Measurements from ENCODE around the gene SIN3A.
"Not testable (repeated sequence)": the region's sequence is repeated elsewhere in the genome, so short reads cannot be mapped to it uniquely, and the experiment has no call there.

The SIN3A gene

GRCh38 chr15:75338661-75339240, 112.7 kb downstream of the SIN3A start:
- peaks cover 5% of the 10 kb centered on the region for H3K4me1 ChIP-seq (ENCODE audit: control insufficient read depth, insufficient read depth, low read length)
- no peaks in the 10 kb centered on the region for H3K9me3 ChIP-seq (ENCODE audit: control insufficient read depth, low read length)
- H3K27ac ChIP-seq (ENCODE audit: insufficient read depth, low read depth, low read length, poor library complexity, severe bottlenecking) = no peak overlapping the region
- WGBS, 2 experiments = 94 to 97% methylated on average over 11 of the region's 11 CpGs
- H3K27me3 ChIP-seq (ENCODE audit: control insufficient read depth, insufficient read depth, low read length, poor library complexity, severe bottlenecking) = no peaks in the 10 kb centered on the region
- H3K36me3 ChIP-seq (ENCODE audit: control insufficient read depth, insufficient read depth, low read length) = no peaks in the 10 kb centered on the region
- no peak overlapping the region for H3K4me3 ChIP-seq (ENCODE audit: insufficient read depth, low read depth, low read length)

DNA sequence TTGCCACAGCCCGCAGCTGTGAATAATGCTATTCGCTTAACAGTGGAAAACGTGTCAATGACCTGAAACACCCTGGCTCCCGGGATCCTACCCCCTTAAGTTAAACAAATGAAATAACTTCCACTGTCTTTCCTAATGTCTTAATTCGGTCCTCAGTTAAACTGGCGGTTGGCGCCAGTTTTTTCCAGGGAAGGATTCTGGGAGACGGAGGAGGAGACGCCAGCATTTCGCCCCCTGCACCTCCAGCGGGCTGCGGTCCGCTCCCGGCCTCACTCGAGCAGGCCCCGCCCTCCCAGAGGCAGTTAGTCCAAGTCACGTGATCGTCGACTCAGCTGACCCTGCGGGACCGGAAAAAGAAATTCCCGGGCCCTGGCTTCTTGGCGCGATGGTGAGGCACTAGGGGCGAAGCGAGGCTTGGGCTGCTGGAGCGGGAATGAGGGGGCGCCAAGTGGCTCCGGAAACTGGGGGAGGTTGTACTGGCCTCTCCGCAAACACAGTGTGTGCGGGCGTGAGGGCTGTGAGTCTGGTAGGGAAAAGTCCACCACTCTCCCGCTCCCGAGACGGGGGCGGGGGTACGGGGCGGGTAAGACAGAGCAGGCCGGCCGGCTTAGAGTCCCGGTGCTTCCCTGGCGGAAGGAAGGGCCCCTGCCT, 115.7 kb downstream of the SIN3A start, which contains the start of gene COMMD4:
COMMD4 (plus strand) TSS at position 359 of the 651 bp plus-strand sequence; CDS start at position 386, 27 bp downstream.
- peak within 1 kb of the TSS; percentile 81 for H3K4me3 ChIP-seq (ENCODE audit: insufficient read depth, low read depth, low read length)
- H3K36me3 ChIP-seq (ENCODE audit: control insufficient read depth, insufficient read depth, low read length) = no peaks in the 10 kb centered on the region
- H3K4me1 ChIP-seq (ENCODE audit: control insufficient read depth, insufficient read depth, low read length) = peaks cover 5% of the 10 kb centered on the region
- no peaks in the 10 kb centered on the region for H3K9me3 ChIP-seq (ENCODE audit: control insufficient read depth, low read length)
- no peaks in the 10 kb centered on the region for H3K27me3 ChIP-seq (ENCODE audit: control insufficient read depth, insufficient read depth, low read length, poor library complexity, severe bottlenecking)
- H3K27ac ChIP-seq (ENCODE audit: insufficient read depth, low read depth, low read length, poor library complexity, severe bottlenecking) = no peak within 1 kb of the TSS
- 2% methylated on average over 42 of the region's 42 CpGs for WGBS, 2 experiments

DNA sequence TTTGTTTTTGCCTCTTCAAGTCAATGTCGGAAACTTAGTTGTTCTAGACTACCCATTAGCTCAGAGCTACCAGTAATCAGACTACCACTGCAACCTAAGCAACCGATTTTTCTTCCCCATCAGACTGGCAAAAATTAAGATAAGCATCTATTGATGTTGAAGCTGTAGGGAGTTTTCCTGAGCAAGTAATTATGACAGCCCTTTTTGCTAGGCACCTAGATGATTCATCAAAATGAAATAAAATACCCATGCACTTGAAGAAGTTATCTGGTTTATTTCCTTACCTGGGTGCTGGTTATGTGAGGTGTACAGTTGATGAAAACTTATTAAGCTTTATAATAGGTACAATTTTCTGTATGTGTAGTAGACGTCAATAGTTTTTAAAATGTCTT, 116.2 kb downstream of the SIN3A start:
- Histone ChIP-seq H3K4me3 (ENCODE audit: insufficient read depth, low read depth, low read length) (peak overlapping the region; percentile 81), H3K4me1 (ENCODE audit: control insufficient read depth, insufficient read depth, low read length) (peaks cover 5% of the 10 kb centered on the region), H3K36me3 (ENCODE audit: control insufficient read depth, insufficient read depth, low read length) (no peaks in the 10 kb centered on the region), H3K27me3 (ENCODE audit: control insufficient read depth, insufficient read depth, low read length, poor library complexity, severe bottlenecking) (no peaks in the 10 kb centered on the region), H3K27ac (ENCODE audit: insufficient read depth, low read depth, low read length, poor library complexity, severe bottlenecking) (no peak overlapping the region), H3K9me3 (ENCODE audit: control insufficient read depth, low read length) (no peaks in the 10 kb centered on the region)
- WGBS, 2 experiments = 48 to 66% methylated on average over 2 to 3 of the region's 3 CpGs

GRCh38 chr15:75333654-75334419, 117.7 kb downstream of the SIN3A start:
- 91 to 93% methylated on average over 13 to 14 of the region's 15 CpGs for WGBS, 2 experiments
- H3K9me3 ChIP-seq (ENCODE audit: control insufficient read depth, low read length); H3K27me3 ChIP-seq (ENCODE audit: control insufficient read depth, insufficient read depth, low read length, poor library complexity, severe bottlenecking); H3K27ac ChIP-seq (ENCODE audit: insufficient read depth, low read depth, low read length, poor library complexity, severe bottlenecking); H3K4me3 ChIP-seq (ENCODE audit: insufficient read depth, low read depth, low read length); H3K4me1 ChIP-seq (ENCODE audit: control insufficient read depth, insufficient read depth, low read length); H3K36me3 ChIP-seq (ENCODE audit: control insufficient read depth, insufficient read depth, low read length): not testable (repeated sequence)

DNA sequence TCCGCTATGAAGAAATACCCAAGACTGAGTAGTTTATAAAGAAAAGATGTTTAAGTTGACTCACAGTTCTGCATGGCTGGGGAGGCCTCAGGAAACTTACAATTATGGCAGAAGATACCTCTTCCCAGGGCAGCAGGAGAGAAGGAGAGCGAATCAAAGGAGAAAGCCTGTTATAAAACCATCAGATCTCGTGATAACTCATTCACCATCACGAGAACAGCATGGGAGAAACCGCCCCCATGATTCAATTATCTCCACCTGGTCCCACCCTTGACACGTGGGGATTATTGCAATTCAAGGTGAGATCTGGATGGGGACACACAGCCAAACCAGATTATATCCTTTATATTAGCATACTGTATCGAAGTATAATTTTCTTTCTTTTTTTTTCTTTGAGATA, 119.4 kb downstream of the SIN3A start:
- not testable (repeated sequence) for H3K4me3 ChIP-seq (ENCODE audit: insufficient read depth, low read depth, low read length); H3K27ac ChIP-seq (ENCODE audit: insufficient read depth, low read depth, low read length, poor library complexity, severe bottlenecking); H3K27me3 ChIP-seq (ENCODE audit: control insufficient read depth, insufficient read depth, low read length, poor library complexity, severe bottlenecking); H3K9me3 ChIP-seq (ENCODE audit: control insufficient read depth, low read length); H3K4me1 ChIP-seq (ENCODE audit: control insufficient read depth, insufficient read depth, low read length); H3K36me3 ChIP-seq (ENCODE audit: control insufficient read depth, insufficient read depth, low read length)
- WGBS, 2 experiments = 84% methylated on average over 7 of the region's 7 CpGs

DNA sequence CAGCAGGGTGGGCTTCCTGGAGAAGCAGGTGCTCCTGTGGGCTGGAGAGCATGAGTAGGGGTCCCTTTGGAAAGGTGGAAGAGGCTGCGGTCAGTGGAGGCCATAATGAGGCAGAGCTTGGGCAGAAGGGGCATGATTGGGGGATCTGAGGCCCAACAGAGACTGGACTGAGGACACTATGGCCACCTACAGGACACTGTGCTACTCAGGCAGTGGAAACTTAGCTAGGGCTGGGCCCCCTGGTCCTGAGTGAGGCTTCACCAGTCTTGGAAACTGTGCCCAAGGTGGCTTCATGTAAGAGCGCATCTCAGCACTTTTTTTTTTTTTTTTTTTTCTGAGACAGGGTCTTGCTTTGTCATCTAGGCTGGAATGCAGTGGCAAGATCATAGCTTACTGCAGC, 121.9 kb downstream of the SIN3A start:
- H3K4me3 ChIP-seq (ENCODE audit: insufficient read depth, low read depth, low read length) = no peak overlapping the region
- H3K9me3 ChIP-seq (ENCODE audit: control insufficient read depth, low read length) = no peaks in the 10 kb centered on the region
- H3K27ac ChIP-seq (ENCODE audit: insufficient read depth, low read depth, low read length, poor library complexity, severe bottlenecking) = no peak overlapping the region
- no peaks in the 10 kb centered on the region for H3K4me1 ChIP-seq (ENCODE audit: control insufficient read depth, insufficient read depth, low read length)
- WGBS, 2 experiments = 94 to 98% methylated on average over 2 of the region's 2 CpGs
- H3K27me3 ChIP-seq (ENCODE audit: control insufficient read depth, insufficient read depth, low read length, poor library complexity, severe bottlenecking) = no peaks in the 10 kb centered on the region
- no peaks in the 10 kb centered on the region for H3K36me3 ChIP-seq (ENCODE audit: control insufficient read depth, insufficient read depth, low read length)

DNA sequence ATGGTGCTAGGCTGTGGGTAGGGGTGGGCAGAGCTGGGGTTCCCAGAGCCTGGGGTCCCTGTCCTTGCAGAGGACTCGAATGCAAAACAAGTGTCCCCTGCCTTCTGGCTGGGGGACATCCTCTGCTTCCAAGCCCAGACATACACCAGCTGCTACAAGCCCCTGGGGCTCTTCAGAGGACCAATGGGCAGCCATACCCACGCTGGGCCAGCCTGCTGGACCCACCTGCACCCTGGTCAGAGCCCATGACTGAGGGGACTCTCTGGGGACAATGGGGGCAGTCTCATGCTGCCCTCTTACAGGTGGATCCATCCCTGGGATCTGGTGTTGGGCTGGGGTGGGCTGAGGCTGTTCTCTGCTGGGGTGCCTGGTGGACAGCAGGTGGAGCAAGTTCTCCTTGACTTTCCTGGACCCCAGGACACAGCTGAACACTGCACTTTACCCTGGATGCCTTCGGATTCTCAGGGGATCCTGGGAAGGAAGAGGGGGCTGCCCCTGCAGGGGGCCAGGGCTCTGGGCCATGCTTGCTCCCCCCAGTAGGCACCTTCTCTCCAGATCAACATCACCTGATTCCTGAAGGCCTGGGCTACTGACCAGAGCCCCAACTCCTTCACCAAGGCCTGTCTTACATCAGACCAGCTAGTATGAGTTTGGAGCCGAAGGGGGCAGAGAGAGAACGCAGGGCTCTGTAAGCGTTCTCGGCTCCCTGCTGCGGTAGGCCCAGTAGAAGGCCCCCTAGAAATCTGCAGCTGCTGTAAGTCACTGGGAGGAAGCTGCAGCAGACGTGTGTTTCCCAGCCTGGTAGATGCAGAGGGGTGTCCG, 122.8 kb downstream of the SIN3A start:
- H3K27me3 ChIP-seq (ENCODE audit: control insufficient read depth, insufficient read depth, low read length, poor library complexity, severe bottlenecking) = no peaks in the 10 kb centered on the region
- no peaks in the 10 kb centered on the region for H3K36me3 ChIP-seq (ENCODE audit: control insufficient read depth, insufficient read depth, low read length)
- no peaks in the 10 kb centered on the region for H3K9me3 ChIP-seq (ENCODE audit: control insufficient read depth, low read length)
- no peak overlapping the region for H3K4me3 ChIP-seq (ENCODE audit: insufficient read depth, low read depth, low read length)
- no peaks in the 10 kb centered on the region for H3K4me1 ChIP-seq (ENCODE audit: control insufficient read depth, insufficient read depth, low read length)
- H3K27ac ChIP-seq (ENCODE audit: insufficient read depth, low read depth, low read length, poor library complexity, severe bottlenecking) = no peak overlapping the region
- WGBS, 2 experiments = 88 to 89% methylated on average over 10 of the region's 10 CpGs

DNA sequence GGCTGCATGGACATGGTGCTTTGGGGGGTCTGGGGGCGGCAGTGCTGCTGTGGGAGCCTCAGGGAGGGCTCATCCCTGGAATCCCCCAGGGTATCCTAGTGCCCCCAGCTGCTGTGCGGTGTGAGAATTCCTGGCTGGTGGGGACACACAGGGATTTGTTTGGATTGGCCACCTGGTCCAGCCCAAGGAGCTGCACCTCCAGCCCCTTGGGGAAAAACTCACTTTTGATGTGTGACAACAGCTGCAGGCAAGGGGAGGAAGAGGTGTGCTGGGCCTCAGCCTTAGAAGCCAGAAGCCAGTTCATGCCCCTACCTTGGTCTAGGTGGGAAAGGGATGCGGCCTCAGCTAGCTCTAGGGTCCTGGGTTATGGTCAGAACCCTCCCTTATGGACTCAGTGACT, 124.0 kb downstream of the SIN3A start:
- no peaks in the 10 kb centered on the region for H3K36me3 ChIP-seq (ENCODE audit: control insufficient read depth, insufficient read depth, low read length)
- no peak overlapping the region for H3K4me3 ChIP-seq (ENCODE audit: insufficient read depth, low read depth, low read length)
- H3K27ac ChIP-seq (ENCODE audit: insufficient read depth, low read depth, low read length, poor library complexity, severe bottlenecking) = no peak overlapping the region
- H3K9me3 ChIP-seq (ENCODE audit: control insufficient read depth, low read length) = no peaks in the 10 kb centered on the region
- WGBS, 2 experiments = 90 to 92% methylated on average over 3 of the region's 3 CpGs
- H3K27me3 ChIP-seq (ENCODE audit: control insufficient read depth, insufficient read depth, low read length, poor library complexity, severe bottlenecking) = no peaks in the 10 kb centered on the region
- H3K4me1 ChIP-seq (ENCODE audit: control insufficient read depth, insufficient read depth, low read length) = no peaks in the 10 kb centered on the region

DNA sequence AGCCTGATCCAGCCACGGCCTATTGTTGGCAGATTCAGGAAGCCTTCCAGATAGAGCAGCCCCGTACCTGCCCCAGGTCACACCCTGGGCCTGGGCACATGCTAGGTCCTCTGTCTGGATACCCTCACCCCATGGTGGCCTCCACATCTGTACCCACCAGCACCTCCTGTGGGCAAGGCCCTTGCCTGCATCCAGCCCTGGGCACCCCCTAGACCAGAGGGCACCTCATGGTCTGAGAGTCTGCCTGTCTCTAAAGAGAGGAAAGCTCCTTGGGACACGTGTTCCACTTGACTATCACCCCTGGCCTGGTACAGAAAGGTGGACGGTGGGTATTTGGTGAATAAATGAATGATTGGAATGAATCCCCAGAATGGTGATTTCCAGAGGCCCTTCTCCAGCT, 124.5 kb downstream of the SIN3A start:
- no peak overlapping the region for H3K27ac ChIP-seq (ENCODE audit: insufficient read depth, low read depth, low read length, poor library complexity, severe bottlenecking)
- H3K36me3 ChIP-seq (ENCODE audit: control insufficient read depth, insufficient read depth, low read length) = no peaks in the 10 kb centered on the region
- no peaks in the 10 kb centered on the region for H3K4me1 ChIP-seq (ENCODE audit: control insufficient read depth, insufficient read depth, low read length)
- no peak overlapping the region for H3K4me3 ChIP-seq (ENCODE audit: insufficient read depth, low read depth, low read length)
- H3K27me3 ChIP-seq (ENCODE audit: control insufficient read depth, insufficient read depth, low read length, poor library complexity, severe bottlenecking) = no peaks in the 10 kb centered on the region
- no peaks in the 10 kb centered on the region for H3K9me3 ChIP-seq (ENCODE audit: control insufficient read depth, low read length)
- 87 to 90% methylated on average over 4 of the region's 4 CpGs for WGBS, 2 experiments

- Histone ChIP-seq H3K27me3 (ENCODE audit: control insufficient read depth, insufficient read depth, low read length, poor library complexity, severe bottlenecking) (no peaks in the 10 kb centered on the region), H3K27ac (ENCODE audit: insufficient read depth, low read depth, low read length, poor library complexity, severe bottlenecking) (no peak overlapping the region), H3K4me3 (ENCODE audit: insufficient read depth, low read depth, low read length) (no peak overlapping the region), H3K36me3 (ENCODE audit: control insufficient read depth, insufficient read depth, low read length) (no peaks in the 10 kb centered on the region), H3K9me3 (ENCODE audit: control insufficient read depth, low read length) (no peaks in the 10 kb centered on the region), H3K4me1 (ENCODE audit: control insufficient read depth, insufficient read depth, low read length) (no peaks in the 10 kb centered on the region)
- 81 to 93% methylated on average over 2 of the region's 4 CpGs for WGBS, 2 experiments
Observed at GRCh38 chr15:75325922-75326321, 125.6 kb downstream of the SIN3A start.

Data from ectodermal cell (in vitro differentiated cells).